Spleen (tissue), 7 donors: ENCODE data around the gene ADARB1.

Source experiments
- CTCF ChIP-seq, 11 experiments: fragments of 200-600 bp in 7 of 11; fragments of 450-650 bp in 4 of 11; sonication (generic) in 4 of 11; IDR thresholded peaks in 8 of 11; conservative IDR thresholded peaks in 3 of 11; 1 replicate in 7 of 11; 2 replicates in 4 of 11; pipeline versions ENCODE4 v1.4.0 to v1.8.0; 2016 to 2021; ENCODE audit warnings: antibody characterized with exemption in 11 of 11, inconsistent platforms in 4 of 11, mild to moderate bottlenecking in 1 of 11
- POLR2A ChIP-seq, 3 donors: fragments of 450-650 bp; IDR thresholded peaks; one replicate each; pipeline ENCODE4 v1.5.1; 2017; ENCODE audit warnings: antibody characterized with exemption in 3 of 3, mild to moderate bottlenecking in 1 of 3
- POLR2AphosphoS5 ChIP-seq, 3 donors: sonication (generic); formaldehyde crosslinking; IDR thresholded peaks; one replicate each; pipeline ENCODE4 v1.5.1; 2017; ENCODE audit warnings: antibody characterized with exemption in 3 of 3
- donor health status: DM: no; HTN: no; CAD: no; lungs with moderate emphysema.
- donor health status: DM: no; HTN: no; CAD: no.
- donor health status: DM: no; HTN: no; CAD: no.

GRCh38 chr21:45184869-45185268, 110.5 kb downstream of the ADARB1 start:
- TF ChIP-seq CTCF (IDR thresholded peaks at IDR 0.05 in 8 of 11, conservative IDR thresholded peaks at IDR 0.05 in 3 of 11) (no peak), POLR2A (IDR thresholded peaks at IDR 0.05) (no peak), POLR2AphosphoS5 (IDR thresholded peaks at IDR 0.05) (no peak)
